Measurements from ENCODE around the gene KCNJ6.

DNA sequence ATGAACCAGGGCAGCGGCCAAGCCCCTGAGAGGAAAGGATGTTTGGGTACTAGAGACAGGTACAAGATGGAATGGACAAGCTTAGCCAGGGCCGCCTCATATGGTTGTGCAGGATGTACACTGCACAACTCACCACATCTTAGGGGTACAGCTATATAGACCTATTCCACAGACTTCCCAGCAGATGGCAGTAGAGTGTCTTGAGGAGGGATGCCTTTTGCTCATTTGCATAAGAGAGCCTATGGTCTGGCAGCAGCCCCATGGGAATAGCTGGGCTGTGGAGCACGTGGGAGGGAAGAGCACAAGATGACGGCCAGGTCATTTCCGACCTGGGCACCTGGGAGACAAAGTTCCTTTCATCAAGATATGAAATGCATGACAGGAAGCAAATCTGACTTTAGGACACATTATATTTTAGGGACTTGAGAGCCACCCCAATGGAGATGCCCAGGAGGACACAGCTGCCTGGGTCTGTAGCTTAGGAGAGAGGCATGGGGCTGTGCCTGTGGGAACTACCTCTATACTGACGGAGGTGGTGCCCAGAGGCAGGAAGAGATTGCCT, 215.5 kb downstream of the KCNJ6 start:
- TF ChIP-seq POLR2A (IDR thresholded peaks at IDR 0.05; ENCODE audit: extremely low read depth, insufficient read length) = no peak
- TF ChIP-seq, protein P1, sequence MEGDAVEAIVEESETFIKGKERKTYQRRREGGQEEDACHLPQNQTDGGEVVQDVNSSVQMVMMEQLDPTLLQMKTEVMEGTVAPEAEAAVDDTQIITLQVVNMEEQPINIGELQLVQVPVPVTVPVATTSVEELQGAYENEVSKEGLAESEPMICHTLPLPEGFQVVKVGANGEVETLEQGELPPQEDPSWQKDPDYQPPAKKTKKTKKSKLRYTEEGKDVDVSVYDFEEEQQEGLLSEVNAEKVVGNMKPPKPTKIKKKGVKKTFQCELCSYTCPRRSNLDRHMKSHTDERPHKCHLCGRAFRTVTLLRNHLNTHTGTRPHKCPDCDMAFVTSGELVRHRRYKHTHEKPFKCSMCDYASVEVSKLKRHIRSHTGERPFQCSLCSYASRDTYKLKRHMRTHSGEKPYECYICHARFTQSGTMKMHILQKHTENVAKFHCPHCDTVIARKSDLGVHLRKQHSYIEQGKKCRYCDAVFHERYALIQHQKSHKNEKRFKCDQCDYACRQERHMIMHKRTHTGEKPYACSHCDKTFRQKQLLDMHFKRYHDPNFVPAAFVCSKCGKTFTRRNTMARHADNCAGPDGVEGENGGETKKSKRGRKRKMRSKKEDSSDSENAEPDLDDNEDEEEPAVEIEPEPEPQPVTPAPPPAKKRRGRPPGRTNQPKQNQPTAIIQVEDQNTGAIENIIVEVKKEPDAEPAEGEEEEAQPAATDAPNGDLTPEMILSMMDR (IDR thresholded peaks at IDR 0.05; ENCODE audit: low read depth, low read length) = peak; percentile 74
